Stimulated activated CD4-positive, alpha-beta T cell treated with anti-CD3 and anti-CD28 coated beads, Interleukin-15, amount 100 ng/mL, for 1 hour (primary cell): ENCODE measurements around the gene CHI3L1.

Experiments
- DNase-seq, 2 donors: peaks; one replicate each; pipeline ENCODE4 v3.0.0-alpha.2; 2020; ENCODE audit warnings: low read depth in 1 of 2, low spot score in 1 of 2

Gene CHI3L1

DNA sequence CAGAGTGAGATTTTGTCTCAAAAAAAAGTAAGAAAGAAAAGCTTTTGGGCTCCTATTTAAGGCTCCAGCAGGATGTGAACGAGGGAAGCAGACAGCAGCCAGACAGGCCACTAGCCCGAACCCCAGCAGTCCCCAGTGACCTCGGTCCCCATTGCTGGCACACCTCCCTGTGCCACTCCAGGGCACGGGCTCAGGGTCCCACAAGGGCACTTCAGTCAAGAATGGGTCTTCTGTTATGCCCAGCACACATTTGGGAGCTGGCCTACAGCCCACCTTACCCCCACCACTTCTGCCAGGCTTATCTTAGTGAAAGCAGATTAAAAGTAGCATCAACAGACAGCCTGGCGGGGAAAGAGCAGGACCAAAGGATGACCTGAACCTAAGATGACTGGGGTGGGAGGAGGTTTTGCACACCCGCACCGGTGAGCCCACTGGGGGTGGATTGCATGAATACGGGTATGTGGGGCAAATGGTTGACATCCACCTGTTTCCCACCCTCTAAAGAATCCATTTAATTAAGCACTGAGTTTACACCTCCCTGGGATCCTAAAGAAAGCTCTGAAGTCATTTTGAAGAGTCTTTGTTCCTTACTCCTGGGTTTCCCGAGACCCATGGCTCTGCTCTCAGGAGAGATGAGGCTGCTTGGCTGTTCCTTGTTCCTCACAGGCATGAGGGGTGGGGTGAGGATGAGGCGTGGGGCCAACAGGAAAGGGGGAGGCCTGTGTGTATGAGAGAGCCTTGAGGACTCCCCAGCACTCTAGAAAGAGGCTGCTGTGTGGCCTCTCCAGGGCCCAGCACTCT, 4.7 kb downstream of the CHI3L1 start:
- no peak for DNase-seq

DNA sequence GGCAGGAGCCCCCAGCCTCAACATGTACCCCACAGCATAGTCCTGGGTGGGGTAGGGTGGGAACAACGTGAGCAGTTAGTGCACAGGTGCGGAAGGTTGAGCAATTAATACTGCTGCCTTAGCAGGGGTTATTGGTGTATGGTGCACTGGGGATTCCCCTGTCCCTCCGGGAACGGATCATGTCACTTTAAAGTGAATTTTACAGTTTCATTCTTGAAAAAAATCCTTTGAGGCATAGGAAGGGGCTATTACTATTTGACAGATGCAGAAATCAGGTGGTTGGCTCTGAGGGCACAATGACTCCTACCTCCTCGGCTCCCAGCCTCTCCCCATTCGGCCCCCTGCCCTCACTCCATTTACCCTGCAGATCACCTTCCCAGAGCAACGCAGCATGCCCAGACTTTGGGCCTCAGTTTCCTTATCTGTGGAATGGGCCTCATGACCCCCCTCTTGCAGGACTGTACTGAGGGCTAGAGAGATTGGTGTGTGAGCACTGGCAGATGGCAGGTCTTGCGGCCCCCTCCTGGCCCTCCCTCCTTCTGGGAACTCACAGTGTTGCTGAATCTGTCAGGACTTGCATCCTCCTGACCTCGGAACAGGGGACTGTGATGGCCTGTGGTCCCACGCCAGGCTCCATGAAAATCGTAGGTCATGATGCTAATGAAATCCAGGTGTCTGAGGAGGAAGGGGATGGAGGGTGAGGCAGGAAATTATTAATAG, 5.7 kb downstream of the CHI3L1 start:
- no peak for DNase-seq

DNA sequence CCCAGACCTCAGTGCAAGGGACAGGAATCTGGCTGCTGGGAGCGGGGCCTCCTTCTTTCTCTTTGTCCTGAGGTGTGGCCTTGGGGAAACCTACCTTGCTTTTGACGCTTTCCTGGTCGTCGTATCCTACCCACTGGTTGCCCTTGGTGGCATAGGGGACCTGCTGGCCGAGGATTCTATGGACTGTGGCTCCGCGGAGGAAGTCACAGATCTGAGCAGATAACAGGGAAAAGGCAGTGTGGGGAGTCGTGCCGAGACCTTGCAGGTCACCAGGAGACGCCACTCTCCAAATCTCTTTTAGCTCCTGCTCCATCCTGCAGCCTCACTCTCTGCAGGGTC, 6.9 kb downstream of the CHI3L1 start:
- DNase-seq = no peak

DNA sequence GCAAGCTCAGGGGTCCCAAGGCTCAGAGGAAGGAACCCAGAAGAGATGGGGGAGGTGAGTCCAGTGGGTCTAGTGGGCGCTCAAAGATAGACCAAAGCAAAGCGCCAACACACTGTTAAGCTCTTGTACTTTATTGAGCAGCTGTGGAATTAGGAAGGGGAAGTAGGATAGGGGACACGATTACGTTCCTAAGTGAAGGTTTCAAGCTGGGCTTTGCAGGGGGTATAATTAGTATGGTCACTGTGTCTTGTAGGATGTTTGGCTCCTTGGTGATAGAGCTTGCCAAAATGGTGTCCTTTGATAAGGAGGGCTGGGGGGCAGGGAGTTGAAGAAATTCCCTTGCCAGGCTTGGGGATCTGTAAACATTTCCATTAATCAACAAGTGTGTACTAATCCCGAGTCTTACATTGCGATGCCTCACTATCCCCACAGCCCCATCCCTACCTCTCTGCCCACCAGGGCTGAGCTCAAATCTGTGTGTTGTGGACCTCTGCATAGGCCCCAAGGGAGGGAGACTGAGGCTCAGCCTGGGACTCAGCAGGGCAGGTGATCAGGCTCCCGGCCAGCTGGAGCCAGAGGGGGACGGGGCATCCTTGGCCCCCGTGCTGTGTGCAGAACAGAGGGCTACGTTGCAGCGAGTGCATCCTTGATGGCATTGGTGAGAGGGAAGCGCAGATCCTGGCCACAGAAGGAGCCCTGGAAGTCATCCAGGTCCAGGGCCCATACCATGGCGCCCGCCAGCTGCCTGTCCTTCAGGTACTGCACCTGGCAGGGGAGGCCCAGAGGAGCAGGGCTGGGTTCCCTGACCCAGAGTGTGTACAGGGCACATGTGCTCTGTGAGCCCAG, 7.5 kb downstream of the CHI3L1 start:
- no peak for DNase-seq

DNA sequence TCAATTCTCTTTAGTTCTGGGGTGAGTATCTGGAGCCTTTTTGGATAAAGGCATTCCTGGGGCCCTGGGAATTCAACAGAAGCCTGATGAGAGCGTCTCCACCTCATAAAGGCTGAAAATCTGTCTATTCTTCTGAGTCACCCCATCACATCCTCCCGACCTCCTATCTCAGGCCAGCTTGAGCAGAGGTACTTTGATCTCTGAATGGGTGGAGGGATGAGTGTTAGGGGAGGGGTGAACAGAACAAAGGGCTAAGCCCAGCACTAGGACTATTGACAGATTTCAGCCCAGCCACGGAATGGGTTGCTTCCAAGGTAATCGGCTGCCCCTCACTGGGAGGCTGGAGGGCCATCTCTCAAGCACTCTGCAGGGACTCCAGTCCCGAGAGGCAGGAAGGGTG, 8.4 kb downstream of the CHI3L1 start:
- DNase-seq = no peak

DNA sequence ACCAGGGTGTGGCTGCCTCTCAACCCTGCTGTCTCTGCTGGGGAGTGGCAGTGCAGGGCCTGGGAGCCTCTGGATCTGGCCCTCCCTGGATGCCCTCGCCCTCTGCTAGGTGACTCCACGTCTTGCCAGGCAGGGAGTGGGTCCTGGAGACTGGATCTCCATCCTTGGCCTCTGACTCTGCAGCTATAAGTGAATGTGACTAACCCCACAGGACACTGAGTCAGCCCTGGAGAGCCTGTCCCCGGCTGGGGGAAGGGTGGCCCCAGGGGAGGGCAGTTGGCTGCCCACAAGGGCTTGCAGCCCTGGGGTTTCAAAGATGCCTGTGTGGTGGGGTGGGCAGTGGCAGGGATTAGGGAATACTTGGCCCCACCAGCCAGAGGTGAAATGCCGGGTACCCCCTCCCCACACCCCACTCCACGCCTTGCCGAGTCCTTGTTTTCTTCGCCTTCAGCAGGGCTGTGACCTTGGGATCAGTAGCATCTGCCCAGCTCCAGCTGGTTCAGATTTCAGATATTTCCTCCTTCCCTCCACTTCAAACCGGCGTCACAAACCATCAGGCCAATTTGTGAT, 8.9 kb downstream of the CHI3L1 start:
- DNase-seq = no peak

DNA sequence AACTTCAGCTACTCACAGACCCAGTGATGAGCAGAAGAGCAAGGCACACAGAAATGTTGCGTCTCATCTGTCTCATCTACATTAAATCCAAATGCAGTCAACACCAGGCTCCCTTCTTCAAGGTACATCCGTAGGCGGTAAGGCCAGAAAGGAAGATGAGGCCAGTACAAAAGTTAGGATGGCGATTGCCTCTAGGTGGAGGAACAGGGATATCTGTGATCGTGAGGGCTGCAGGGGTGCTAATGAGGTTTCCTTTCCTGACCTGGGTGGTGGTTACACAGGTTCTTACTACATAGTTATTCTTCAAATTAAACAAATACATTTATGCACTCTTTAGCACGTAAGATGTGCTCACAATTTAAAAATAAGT, 9.5 kb downstream of the CHI3L1 start:
- DNase-seq = no peak

DNA sequence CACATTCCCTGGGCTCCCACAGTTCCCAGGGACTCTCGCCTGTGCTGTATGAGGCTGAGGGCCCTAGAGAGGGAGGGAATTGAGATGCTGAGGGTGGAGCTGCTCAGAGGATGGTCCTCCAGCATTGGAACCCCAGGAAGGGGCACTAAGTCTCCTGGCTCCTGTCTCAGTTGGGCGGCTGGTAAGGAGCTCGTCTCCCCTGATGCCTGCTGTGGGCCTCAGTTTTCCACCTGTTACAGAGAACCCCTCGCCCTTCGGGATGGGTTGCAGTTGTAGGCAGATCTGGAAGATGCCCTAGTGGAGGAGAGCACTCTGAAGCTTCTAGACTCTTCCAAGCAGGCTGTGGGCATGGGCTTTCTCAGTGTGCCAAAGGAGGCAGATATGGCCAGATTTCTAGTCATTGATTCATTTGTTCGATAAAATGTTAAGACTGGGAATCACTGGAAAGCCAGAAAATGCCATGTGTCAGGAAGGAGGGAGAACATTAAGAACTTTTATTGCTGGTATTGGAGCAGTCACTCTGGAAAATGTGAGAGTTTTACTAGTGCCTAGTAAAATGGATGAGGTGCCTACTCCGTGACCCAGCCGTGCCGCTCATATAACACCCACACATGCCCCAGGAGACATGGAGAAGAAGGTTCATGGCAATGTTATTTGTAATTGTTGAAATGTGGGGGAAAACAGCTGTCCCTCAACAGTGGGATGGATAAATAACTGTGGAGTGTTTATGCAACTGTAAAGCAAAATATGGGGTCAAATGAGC, 10.1 kb downstream of the CHI3L1 start:
- DNase-seq = no peak

DNA sequence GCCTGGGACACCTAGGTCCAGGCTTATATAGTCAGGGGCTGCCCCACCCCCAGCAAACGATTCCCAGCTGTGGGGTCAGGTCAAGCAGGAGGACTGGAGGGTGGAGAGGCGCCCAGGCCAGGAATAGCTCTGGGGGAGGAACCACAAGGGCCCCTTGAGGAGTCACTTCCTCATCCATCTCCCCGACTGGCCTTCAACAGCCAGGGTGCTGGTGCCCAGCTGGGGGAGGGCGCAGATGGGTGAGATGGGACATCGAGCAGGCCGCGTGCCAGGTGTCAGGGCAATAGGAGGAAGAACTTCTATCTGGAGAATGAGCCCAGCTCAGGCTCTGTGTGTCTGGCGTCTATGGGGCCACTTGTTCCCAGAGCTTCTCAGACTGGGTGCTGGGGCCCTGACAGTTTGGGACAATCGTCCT, 10.7 kb downstream of the CHI3L1 start:
- no peak for DNase-seq

DNA sequence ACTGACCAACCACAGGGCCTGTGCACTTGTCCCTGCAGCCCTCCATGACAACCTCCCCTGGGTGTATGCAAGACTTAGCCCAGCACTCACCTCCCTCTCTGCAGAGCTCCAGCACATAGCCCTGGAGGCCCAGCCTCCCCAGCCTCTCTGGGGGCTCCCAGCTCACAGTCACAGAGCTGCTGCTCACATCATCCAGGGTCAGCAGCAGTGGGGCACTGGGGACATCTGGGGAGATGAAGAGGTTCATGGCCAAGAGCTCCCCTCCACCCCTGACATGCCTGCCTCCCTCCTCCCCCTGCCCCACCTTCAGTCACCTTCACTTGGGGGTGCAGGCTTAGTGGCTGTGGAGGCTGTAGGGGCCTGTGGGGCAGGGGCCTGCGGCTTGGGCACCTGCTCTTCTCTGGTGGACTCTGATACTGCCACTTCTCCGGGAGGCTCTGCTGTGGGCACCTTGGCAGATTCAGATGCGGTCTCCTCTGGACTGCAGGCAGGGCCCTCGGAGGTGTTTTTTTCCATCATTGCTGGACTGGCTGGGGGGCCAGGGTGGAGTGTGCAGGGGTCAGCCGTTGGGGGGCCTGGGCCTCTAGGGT, 11.2 kb downstream of the CHI3L1 start, which contains the start of gene MYBPH:
MYBPH (minus strand) TSS at position 590 of the 590 bp plus-strand sequence; CDS start at position 519, 71 bp downstream.
- no peak for DNase-seq

DNA sequence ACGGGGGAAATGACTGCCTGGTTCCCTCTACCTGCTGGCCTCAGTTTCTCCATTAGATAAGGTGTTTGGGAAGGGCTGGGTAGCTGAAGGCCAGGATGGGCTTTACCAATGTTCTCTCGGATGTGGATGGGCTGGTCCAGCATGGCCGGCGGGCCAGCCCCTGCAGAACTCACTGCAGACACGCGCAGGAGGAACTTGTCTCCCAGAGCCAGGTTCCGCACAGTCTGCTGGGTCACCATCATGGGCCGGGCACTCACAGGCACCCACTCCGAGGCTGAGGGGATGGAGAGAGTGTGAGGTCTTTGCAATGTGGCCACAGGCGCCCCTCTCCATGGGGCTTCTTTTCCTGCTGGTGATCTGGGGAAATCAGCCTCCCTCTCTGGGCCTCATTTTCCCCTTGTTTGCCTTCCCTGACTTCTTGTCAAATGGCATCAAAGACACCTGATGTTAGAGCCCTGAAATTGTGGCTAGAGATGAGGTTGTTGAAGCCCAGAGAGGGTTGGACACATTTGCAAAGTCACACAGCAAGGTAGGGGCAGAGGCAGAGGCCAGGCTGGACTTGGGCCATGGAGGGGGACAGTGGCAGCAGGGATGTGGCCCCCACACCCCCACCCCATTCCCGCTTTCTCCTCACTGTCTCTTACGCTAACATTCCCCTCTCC, 12.0 kb downstream of the CHI3L1 start:
- no peak for DNase-seq

DNA sequence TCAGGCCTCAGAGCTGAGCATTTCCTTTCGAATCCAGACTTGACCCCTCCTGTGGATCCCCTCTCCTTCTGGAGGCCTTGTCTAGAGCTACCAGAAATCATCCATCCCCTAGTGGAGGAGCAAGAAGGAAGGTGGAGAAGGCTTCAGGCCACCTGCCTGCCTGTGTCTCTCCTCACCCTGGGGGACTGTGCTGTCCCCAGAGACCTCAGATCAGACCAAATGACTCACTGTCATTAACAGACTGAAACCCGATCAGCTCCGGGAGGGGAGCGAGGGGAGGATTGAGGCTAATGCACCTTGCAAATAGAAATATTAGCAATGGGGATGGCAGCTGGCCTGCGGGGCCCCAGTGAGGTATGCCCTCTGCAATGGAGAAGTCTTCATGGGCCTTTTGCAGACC, 12.9 kb downstream of the CHI3L1 start:
- DNase-seq = no peak

DNA sequence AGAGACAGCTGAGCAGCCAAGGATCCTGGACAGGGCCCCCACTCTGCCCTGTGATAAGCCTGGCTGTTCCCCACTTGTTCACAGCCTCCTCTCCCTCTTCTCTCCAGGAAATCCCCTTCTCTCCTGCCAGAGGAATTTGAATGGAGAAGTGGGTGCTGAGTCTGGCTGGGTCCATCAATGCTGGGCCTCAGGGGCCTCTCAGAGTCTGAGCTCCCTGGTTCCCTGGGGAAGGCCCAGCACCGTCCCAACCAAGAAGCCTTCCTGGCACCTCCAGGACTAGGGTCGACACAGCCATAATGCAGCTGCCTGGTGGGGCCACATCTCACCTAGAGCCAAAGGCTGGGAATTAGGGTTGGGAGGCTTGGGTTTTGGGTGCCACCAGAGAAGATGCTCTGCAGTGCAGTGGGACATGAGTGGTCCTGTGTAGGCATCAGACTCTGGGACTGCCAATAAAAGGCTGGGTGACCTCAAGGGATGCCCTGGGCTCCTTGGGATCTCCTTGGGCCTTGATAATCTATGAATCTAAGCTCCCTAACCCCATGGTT, 13.4 kb downstream of the CHI3L1 start:
- no peak for DNase-seq

DNA sequence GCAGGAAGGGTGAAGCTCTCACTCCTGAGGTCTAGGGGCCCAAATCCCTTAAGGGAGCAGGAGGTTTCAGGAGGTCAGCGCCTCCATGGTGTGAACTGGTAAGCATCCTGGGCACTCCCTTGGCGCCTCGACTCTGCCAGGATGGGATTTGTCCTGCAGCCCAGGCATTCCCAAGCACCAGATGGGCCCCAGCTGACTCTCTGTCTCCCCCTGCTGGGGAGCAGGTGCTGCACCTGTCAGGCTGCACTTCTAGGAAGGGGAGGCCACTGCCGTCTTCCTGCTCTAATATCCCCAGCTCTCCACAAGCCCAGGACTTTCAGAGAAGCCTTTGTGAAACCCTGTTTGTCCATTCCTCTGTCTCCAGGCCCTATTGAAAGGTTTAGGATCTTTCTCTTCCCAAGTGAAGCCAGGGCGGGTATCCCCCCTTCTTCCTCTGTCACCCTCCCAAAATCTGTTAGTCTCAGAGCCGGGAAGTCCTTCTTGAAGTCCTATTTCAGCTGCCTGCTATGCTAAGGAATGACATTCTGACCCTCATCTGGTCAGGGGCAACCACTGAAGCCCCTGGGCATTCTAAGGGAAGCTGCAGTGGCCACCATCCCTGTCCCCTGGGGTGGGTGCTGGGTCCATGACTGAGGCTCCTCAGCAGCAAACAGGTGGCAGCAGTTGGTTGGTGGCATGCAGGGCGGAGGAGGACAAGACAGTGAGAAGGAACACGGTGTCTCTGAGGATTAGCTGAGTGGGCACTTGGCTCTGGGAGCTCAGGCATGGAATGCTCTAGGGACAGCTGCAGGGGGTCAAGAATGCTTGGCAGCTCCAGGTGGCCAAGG, 14.1 kb downstream of the CHI3L1 start:
- peak in 1 of 2 donors; percentile 15 for DNase-seq

DNA sequence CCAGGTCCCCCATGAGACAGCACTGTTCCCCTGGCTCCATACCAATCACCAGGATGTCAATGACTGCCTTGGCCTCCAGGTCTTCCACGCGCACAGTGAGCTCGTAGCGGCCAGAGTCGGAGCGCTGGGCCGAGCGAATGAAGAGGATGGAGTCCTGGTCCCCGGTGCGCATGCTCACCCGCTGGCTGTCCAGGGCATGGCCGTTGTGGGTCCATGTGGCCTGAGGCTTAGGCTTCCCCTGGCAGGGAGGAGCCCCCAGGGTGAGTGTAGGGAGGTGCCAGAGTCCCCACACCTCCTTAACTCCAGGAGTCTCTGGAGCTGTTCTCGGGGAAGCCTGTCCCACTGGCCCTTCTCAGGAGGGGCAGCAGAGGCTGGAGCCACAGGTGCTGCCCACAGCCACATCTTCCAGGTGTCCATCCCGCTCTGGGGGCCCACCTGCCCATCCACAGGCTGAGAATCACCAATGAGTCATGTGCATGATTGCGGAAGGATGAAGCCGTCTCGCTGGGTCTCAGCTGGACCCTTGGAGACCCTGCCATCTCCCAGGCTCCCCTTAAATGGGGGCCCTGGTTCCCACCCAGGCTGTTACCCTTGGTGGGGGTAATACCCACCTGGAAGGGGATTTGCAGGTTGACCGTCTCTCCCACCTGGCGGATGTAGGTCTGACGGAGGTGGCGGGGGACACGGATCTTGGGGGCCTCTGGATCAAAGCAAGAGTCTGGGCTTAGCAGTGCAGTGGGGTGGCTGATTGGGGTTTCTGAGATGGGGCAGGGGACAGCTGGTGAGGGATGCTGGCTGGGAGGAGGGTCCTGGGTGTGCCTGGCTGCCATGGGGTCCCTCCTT, 14.9 kb downstream of the CHI3L1 start:
- DNase-seq = no peak

DNA sequence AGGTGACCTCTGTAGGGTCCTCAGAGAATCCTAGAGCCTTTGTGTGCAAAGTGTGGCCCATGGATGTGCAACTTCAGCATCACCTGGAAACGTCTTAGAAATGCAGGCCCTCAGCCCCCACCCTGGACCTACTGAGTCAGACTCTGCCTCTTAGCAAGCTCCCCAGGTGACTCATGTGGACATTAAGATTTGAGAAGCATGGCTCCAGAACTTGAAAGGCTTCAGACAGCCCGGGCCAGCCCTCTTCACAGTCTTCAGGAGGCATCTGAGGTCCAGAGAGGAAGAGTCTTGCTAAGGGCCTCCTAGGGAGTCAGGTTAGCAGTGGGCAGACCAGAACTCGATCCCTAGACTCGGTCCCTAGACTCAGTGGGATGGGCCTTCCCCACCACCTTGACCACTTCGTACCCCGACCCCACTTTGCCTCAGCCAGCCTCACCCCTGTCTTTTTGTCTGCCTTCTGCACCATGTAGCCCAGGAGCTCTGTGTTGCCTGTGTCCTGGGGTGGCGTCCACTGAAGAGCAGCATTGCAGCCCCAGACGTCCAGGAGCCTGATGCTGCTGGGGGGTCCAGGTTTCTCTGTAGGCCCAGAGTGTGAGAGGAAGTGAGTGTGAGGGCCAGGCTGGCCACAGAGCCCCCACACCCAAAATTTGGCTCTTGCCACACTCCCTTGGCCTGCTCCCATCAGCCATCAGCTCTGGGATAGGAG, 15.7 kb downstream of the CHI3L1 start:
- no peak for DNase-seq
